ENCODE measurements around the gene NFIA.

GRCh38 chr1:61433646-61434045, 351.3 kb downstream of the NFIA start:
- TF ChIP-seq POLR2AphosphoS5 (IDR thresholded peaks at IDR 0.05; ENCODE audit: borderline replicate concordance, low read depth, low read length): no peak
- no peak for TF ChIP-seq EZH2 (IDR thresholded peaks at IDR 0.05)
- no peak for TF ChIP-seq FOXP2 (optimal IDR thresholded peaks at IDR 0.05; ENCODE audit: control extremely low read depth, extremely low read length, insufficient read depth)
